Renal pelvis (tissue), 4 donors: ENCODE results near the gene CUL4B. TPM values are rescaled to one million over a fixed set of nuclear protein-coding genes. Genes with fewer than 3 reads are reported as not detected.
A peak's percentile ranks its signal among the peaks of the same experiment; 100 is the strongest.
"Not testable (repeated sequence)": the region's sequence is repeated elsewhere in the genome, so short reads cannot be mapped to it uniquely, and the experiment has no call there.

Experiments
- DNase-seq: peaks from one replicate; pipeline ENCODE4 v3.0.0-alpha.2; 2013
- polyA plus RNA-seq, 3 donors: library from polyadenylated mRNA; unstranded; fragments of 120-200 nt; gene quantifications; one replicate each; pipeline ENCODE4 v1.2.1, GENCODE V29; 2013; ENCODE audit not compliant: insufficient read length in 3 of 3

CUL4B gene
- polyA plus RNA-seq, 3 donors = 64.4 to 73.2 (median 70.7) TPM

- no peak for DNase-seq
Measured at GRCh38 chrX:120549483-120550452, 11.0 kb downstream of the CUL4B start.

GRCh38 chrX:120536061-120536460 is 24.7 kb downstream of the CUL4B start:
- DNase-seq = no peak

DNA sequence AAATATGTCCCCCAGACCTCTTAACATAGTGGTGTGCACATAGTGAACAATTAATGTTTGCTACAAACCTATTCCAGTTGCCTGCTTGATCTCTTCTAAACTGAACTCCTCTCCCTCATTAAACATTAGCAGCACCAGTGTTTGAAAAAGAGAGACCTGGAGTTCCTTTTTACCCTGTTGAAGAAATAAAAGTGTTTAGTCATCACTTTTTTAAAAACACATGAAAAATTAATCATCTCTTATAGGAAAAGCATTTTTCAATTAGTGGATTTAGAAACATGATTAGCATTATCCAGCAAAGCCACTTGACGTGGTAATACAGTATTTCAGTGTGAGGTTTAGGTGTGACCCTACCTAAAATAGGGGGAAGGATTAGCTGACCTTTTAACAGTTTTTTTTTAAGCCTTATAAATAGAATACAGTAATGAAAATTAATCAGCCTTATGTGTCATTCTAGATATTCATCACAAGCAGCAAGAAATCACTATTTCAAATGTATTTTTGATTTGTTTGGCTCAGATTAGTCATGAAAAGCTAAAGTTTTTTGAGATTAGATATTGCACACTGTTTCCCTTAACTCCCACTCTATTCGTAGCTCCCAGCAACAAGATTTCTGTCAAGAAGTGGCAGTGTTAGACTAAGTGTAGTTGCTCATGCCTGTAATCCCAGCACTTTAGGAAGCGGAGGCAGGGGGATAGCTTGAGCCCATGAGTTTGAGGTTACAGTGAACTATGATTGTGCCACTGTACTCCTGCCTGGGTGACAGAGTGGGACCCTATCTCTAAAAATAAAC is 26.2 kb downstream of the CUL4B start:
- no peak for DNase-seq

GRCh38 chrX:120522820-120523219 is 37.9 kb downstream of the CUL4B start:
- no peak for DNase-seq

GRCh38 chrX:120517936-120518335 is 42.8 kb downstream of the CUL4B start:
- DNase-seq = no peak

DNA sequence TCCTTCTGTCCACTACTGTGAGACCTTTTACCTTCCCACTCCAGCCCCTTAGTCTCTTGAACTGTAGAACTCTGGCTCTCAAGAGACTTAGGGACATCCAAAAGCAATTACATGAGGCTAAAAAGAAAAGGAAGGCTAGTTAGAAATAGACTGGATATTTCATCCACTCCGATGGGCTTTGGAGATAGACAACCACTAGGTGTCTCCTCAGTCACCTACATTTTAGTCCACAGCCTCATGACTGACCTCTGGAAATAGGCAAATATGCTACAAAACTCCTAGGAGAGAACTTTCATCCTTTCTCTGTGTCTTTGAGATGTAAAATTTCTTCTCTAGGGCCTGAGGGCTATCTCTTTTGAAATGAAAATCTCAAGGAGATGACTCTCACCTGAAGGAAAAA is 46.5 kb downstream of the CUL4B start:
- DNase-seq = no peak

GRCh38 chrX:120512627-120513026 is 48.1 kb downstream of the CUL4B start:
- no peak for DNase-seq

- no peak for DNase-seq
Measured at GRCh38 chrX:120512222-120512621, 48.5 kb downstream of the CUL4B start.

- DNase-seq = no peak
Measured at GRCh38 chrX:120504569-120504968, 56.2 kb downstream of the CUL4B start.

DNA sequence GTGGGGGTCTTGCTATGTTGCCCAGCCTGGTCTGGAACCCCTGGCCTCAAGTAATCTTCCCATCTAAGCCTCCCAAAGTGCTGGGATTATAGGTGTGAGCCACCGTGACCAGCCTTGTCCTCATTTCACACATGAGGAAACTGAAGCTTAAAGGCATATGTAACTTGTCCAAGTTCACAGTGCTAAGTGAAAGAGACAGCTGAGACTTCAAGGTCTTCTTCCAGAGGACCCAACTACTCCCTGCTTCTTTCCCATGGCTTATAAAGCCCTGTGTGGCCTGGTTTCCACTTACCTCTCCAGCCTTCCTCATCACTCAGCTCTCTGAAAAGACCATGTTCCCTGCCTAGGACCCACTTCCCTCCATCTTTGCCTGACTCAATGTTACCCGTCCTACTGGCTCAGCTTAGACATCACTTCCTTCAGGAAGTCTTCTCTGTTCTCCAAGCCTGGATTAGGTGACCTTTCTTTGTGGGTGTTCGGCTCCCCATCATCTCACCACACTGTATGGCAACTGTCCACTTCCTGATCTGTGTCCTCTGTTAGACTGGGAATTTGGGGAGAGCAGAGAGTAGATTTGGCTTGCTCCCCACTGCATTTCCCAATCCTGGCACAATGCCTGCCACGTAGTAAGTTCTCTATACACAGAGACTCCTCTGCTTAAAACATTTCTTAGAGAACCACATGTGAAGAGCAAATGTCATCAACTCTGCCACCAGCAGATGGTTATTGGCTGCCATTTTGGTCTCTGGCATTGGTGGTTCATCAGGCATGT is 61.3 kb downstream of the CUL4B start:
- DNase-seq = no peak

- not testable (repeated sequence) for DNase-seq
Measured at GRCh38 chrX:120490119-120490518, 70.6 kb downstream of the CUL4B start.

DNA sequence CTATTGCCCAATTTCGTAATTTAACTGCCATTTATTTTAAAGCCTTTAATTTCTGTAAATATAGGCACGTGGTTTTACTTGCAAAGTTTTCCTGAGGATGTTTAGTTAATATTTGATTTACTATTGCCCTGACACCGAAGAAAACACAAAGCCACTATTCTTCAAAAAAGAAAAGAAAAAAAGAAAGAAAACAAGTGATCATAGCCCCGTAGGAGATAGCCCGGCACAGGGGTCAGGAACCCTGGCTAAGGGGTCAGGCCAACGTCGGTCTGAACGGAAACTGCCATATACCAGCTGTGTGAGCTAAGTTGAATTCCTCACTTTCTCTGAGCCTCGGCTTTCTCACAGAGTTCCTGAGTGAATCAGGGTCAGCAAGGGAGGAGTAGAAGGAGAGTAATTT is 74.0 kb downstream of the CUL4B start:
- DNase-seq = no peak

- DNase-seq = peak; percentile 72
Measured at GRCh38 chrX:120485638-120486520, 74.9 kb downstream of the CUL4B start.

DNA sequence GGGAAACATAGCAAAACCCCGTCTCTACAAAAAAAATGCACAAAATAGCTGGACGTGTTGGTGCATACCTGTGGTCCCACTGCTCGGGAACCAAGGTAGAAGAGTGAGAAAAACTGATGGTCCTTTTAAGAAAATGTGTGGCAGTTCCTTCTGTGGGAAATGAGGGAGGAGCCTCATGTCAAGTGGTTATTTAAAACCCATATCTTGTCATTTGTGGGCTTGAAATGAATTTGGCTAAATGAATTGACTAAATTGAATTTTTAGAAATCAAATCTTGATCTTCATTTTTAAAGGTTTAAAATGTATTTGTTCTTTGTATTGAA is 75.5 kb downstream of the CUL4B start:
- no peak for DNase-seq

DNA sequence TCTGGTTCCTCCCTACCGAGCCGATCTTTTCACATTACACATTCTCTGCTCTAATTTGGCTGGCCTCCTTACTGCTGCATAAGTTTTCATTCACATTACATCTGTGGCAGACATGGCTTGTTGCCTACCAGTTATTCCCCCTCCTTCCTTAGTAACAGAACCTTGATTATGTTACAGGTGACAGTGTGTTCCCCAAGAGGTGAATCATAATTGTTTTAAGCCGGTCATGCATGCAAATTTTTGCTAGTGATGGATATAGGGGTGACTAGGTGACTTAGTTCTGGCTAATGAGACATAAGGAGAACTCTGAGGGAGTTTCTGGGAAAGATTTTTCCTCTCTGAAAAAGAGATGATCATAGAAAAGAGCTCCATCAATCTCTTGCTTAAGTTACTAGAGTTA is 83.3 kb downstream of the CUL4B start:
- no peak for DNase-seq

DNA sequence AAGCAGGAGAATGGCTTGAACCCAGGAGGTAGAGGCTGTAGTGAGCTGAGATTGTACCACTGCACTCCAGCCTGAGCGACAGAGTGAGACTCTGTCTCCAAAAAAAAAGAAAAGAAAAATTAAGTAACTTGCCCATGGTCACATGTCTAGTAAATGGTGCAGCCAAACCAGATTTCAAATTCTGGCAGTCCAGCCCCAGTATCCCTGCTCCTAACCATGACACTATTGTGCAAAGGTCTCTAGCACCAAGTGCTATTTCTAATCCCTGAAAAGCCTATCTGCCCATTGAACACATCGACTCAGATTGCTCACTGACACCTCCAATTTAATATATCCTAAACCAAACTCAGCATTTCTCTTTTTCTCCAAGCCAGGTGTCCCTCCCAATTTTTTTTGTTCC is 84.0 kb downstream of the CUL4B start:
- DNase-seq = no peak

GRCh38 chrX:120475447-120475846 is 85.3 kb downstream of the CUL4B start:
- not testable (repeated sequence) for DNase-seq
